Prostate gland (tissue), 2 donors: Measurements from ENCODE around the gene TAAR8.

Source experiments
- POLR2A ChIP-seq: fragments of 450-650 bp; IDR thresholded peaks from one replicate; pipeline ENCODE4 v1.6.1; 2016; ENCODE audit warnings: antibody characterized with exemption, mild to moderate bottlenecking
- POLR2AphosphoS5 ChIP-seq: sonication (generic); formaldehyde crosslinking; IDR thresholded peaks from one replicate; pipeline ENCODE4 v1.6.1; 2017; ENCODE audit warnings: antibody characterized with exemption
- TF ChIP-seq, protein P1 (sequence below), 4 experiments: fragments of 200-600 bp in 2 of 4; fragments of 450-650 bp in 2 of 4; sonication (generic) in 2 of 4; IDR thresholded peaks; 1 replicate in 3 of 4; 2 replicates in 1 of 4; pipeline ENCODE4 v1.5.1; 2016 to 2019; ENCODE audit warnings: antibody characterized with exemption in 4 of 4, mild to moderate bottlenecking in 2 of 4, moderate library complexity in 2 of 4

DNA sequence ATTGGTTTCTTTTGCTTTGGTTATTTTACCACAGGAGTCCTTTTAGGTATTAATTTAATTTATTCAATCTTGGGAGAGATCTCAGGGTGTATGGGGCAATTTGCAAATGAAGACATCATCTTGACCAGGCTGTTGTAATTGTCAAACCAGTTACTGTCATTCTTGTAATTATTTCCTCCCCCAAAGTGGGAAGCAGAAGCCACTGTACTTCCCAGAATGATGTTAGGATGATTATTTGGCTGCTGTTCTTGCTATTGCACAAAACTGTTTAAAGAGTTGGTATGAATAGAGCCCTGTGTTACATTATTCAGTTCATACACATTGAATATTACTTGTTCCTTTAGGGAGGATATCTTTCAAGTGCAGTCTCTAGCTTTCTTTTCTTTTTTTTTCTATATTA, 19.3 kb downstream of the TAAR8 start:
- TF ChIP-seq, protein P1, sequence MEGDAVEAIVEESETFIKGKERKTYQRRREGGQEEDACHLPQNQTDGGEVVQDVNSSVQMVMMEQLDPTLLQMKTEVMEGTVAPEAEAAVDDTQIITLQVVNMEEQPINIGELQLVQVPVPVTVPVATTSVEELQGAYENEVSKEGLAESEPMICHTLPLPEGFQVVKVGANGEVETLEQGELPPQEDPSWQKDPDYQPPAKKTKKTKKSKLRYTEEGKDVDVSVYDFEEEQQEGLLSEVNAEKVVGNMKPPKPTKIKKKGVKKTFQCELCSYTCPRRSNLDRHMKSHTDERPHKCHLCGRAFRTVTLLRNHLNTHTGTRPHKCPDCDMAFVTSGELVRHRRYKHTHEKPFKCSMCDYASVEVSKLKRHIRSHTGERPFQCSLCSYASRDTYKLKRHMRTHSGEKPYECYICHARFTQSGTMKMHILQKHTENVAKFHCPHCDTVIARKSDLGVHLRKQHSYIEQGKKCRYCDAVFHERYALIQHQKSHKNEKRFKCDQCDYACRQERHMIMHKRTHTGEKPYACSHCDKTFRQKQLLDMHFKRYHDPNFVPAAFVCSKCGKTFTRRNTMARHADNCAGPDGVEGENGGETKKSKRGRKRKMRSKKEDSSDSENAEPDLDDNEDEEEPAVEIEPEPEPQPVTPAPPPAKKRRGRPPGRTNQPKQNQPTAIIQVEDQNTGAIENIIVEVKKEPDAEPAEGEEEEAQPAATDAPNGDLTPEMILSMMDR (IDR thresholded peaks at IDR 0.05), result no peak
- no peak for TF ChIP-seq POLR2A
- TF ChIP-seq POLR2AphosphoS5, result no peak
